ENCODE data around the gene IKBKE.

GRCh38 chr1:206510371-206510770 lies 40.1 kb downstream of the IKBKE start:
- no peak for TF ChIP-seq CTCF (IDR thresholded peaks at IDR 0.05; ENCODE audit: control extremely low read depth in 1 of 3, insufficient read depth in 1 of 3, low read depth in 1 of 3, low read length in 3 of 3)
- TF ChIP-seq CTBP2 (IDR thresholded peaks at IDR 0.05; ENCODE audit: borderline replicate concordance, insufficient read depth, insufficient read length, low read length): no peak
- TF ChIP-seq TAF1 (IDR thresholded peaks at IDR 0.05; ENCODE audit: low read depth, low read length): no peak
- TF ChIP-seq EP300 (IDR thresholded peaks at IDR 0.05; ENCODE audit: borderline replicate concordance in 1 of 2, low read depth in 2 of 2, low read length in 2 of 2): no peak
- no peak for TF ChIP-seq SIN3A (conservative IDR thresholded peaks at IDR 0.05 in 1 of 2, IDR thresholded peaks at IDR 0.05 in 1 of 2; ENCODE audit: low read depth in 1 of 2, low read length in 2 of 2)
- no peak for TF ChIP-seq SUZ12 (IDR thresholded peaks at IDR 0.05; ENCODE audit: low read length)
- TF ChIP-seq, protein P1, sequence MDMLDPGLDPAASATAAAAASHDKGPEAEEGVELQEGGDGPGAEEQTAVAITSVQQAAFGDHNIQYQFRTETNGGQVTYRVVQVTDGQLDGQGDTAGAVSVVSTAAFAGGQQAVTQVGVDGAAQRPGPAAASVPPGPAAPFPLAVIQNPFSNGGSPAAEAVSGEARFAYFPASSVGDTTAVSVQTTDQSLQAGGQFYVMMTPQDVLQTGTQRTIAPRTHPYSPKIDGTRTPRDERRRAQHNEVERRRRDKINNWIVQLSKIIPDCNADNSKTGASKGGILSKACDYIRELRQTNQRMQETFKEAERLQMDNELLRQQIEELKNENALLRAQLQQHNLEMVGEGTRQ (IDR thresholded peaks at IDR 0.05; ENCODE audit: low read length): no peak
- TF ChIP-seq NRF1 (IDR thresholded peaks at IDR 0.05; ENCODE audit: low read depth, low read length): no peak
- no peak for TF ChIP-seq RNF2 (IDR thresholded peaks at IDR 0.05; ENCODE audit: borderline replicate concordance, low read depth, low read length, missing control alignments, poor library complexity, severe bottlenecking)
- no peak for TF ChIP-seq RFX5 (IDR thresholded peaks at IDR 0.05; ENCODE audit: borderline replicate concordance, low read depth, low read length)
- TF ChIP-seq SP2 (IDR thresholded peaks at IDR 0.05; ENCODE audit: low read length): no peak

Data from H1 (cell line).